IPS DF 4.7 (cell line): Measurements from ENCODE around the gene MDFI.
"Not testable (repeated sequence)": the region's sequence is repeated elsewhere in the genome, so short reads cannot be mapped to it uniquely, and the experiment has no call there.

Source experiments
- DNase-seq: peaks from one replicate; pipeline ENCODE4 v3.0.0-alpha.2; 2013; ENCODE audit warnings: low spot score; ENCODE audit errors: extremely low read depth

The MDFI gene

DNA sequence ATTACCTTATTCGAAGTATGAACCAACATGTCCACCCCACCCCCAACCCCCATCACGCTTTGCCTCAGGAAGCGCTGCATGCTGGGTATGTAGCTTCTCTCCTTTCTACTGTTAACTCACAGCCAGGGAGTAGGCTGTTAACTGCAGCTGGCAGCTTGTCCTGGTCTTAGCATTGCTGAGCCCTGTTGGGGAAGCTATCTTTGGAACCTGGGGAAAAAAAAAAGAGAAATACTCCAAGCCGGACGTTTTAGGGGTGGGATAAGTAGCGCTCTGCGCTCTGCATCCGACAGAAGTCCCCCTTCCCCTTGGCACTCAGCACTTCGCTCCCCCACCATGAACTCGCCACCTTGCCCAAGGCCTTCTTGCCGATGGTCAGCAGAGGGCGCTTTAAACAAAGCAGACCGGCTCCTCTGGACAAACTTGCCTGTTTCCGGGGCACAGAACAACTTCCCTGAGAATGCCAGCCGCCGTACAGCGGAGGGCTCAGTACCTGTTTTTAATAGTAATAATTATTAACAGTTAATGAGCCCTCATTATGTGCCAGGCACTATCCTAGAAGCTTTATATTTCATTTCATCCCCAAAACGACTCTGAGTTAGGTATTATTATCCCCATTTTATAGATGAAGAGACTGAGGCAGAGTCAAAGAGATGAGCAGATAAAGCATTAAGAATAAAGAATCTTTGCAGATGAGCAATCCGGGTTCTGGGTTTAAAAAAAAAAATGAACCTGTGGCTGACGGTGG, 35.2 kb upstream of the MDFI start:
- peak; percentile 74 for DNase-seq

DNA sequence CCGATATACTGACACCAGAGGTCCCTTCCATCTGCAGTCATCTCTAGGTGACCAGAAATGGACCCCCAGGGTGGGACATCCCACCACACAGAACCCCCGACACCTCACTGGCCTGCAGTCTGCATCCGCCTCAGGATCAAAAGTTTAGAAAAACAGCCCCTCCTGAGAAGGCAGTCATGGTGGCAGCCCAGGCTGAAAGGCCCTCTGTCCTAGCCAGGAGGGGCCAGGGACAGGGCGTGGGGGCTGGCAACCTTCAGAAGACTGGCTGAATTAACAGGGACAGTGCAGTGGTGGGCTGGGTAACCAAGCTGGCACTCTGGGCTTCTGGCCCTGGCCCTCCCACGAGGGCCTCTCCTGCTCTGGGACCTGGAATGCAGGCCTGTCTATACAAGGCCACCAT, 34.3 kb upstream of the MDFI start:
- DNase-seq: no peak

DNA sequence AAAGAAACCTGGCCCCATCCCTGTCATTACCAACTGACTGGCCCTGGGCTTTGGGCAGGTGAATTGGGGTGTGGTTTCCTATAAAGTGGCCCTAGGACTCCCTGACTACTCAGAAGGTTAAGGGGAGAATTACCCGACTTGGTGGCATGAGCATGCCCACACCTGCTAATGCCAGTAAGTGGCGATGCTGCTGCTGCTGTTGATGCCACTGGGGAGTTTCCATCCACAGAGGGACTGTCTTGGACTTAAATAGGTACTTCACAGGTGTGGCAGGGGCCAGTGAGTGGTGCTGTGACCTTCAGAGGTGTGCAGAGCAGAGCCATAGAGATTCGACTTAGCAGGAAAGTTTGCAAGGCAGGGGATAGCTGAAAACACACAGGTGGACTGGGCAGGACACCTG, 32.6 kb upstream of the MDFI start:
- DNase-seq: no peak

DNA sequence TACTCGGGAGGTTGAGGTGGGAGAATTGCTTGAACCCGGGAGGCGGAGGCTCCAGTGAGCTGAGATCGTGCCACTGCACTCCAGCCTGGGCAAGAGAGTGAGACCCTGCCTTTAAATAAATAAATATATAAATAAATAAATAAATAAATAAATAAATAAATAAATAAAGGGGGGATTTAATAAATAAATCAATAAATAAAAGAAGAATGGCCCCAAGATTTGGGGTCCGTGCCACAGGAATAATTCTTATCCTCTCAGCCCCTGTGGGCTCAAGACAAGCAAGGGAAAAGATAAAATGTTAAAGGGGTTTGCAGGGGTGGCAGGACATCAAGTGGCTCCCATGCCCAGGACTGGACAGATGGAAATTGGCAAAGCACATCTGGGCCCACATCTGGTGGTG, 31.2 kb upstream of the MDFI start:
- DNase-seq: no peak

DNA sequence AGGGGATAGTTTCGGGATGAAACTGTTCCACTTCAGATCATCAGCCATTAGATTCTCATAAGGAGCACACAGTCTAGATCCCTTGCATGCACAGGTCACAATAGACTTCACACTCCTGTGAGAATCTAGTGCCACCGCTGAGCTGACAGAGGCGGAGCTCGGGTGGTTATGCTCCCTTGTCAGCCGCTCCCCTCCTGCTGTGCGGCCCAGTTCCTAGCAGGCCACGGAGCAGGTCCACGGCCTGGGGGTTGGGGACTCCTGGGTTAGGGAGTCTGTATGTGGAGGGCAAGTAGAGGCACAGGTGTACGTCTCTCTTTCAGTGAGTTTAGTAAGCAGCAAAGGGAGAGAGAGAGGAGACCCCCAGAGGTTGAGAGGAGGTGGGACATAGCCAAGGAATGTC, 30.5 kb upstream of the MDFI start:
- no peak for DNase-seq

DNA sequence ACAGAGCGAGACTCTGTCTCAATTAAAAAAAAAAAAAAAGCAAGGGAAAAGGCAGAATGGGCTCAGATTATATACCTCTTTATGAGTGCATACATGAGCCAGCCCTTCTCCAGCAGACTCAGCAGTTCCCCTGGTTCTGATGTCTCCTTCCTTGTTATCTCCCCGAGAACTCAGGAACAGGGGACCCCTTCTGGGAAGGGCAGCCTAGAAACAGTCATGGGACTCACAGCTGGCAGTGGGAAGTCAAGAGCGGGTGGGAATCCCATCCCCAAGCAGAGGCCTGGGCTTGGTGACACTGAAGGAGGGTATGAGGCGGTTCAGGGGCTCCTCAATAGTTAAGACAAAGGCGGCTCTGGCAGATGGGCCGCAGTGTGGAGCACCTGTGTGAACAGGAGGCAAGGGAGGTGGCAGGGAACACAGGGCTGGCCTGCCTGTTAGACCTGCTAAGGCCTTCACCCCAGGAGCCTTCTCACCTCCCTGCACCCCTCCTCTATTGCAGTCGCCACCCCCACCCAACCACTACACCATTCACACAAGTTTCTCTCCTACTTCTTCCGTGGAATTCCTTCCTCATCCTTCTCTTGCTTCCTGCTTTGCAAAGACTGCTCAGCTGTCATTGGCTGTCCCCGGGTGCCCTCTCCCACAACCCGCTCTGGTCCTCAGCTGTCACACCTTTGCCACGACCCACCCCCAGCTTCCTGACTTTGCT, 29.7 kb upstream of the MDFI start:
- no peak for DNase-seq

DNA sequence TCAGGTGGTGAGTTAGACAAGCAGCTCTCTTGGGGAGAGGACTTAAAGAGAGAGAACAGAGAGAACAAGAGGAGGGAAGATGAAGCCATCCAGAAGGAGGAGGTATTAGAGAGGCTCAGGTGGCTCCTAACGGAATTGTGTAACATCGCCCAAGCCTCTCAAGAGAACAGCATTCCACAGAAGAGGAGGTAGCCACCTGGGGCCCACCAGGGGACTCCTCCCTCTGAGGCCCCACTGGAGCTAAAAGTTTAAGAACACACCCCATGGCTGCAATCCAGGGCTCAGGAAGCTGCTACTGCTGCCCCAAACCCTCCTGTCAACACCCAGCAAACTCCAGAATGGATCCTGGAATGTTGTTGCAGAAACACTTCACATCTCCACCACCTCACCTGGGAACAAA, 23.6 kb upstream of the MDFI start:
- no peak for DNase-seq

DNA sequence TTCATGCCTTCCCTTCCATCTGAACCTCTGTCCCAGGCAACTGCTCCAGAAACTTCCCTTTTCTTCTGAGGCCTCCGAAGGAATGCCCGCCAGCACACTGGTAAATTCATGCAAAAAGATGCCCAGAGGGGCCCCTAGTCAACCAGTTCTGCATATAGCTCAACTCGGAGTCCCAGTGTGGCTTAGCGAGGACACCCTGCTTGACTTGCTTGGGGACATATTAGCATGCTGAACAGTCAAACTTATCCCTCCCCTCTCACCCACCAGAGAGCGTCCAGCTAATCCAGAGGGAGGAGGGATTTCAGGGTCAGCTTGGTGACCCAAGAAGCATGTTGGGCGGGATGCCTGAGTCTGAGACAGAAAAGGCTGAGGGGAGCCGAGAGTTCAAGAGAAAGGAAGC, 23.0 kb upstream of the MDFI start:
- no peak for DNase-seq

DNA sequence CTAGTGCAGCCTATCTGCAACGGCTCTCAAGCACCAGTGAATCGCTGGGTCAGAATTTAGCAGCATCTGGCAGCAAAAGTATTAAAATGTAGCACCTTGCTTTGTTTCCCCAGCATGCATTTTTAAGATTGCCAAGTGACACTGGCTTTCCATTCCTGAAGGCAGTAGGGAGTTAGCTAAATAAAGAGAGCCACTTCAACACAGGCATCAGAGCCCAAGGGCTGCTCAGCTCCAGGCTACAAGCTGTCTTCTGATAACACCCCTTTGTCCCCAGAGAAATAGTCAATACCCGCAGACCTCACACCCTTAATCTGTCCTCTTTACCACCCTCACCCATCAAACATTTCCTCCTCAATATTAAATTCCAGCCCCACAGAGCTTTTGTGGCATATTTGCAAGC, 19.7 kb upstream of the MDFI start:
- DNase-seq: no peak

DNA sequence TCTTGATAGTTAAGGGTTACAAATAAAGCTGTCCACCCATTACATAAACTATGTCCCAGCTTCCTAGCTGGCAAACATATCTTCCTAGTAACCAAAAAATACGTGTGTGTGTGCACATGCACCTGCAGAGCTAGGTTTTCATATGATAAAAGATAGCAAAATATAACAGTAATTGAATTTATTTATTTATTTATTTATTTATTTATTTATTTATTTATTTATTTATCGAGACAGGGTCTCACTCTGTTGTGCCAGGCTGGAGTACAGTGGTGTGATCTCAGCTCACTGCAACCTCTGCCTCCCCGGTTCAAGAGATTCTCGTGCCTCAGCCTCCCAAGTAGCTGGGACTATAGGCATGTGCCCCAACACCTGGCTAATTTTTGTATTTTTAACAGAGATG, 19.1 kb upstream of the MDFI start:
- not testable (repeated sequence) for DNase-seq

DNA sequence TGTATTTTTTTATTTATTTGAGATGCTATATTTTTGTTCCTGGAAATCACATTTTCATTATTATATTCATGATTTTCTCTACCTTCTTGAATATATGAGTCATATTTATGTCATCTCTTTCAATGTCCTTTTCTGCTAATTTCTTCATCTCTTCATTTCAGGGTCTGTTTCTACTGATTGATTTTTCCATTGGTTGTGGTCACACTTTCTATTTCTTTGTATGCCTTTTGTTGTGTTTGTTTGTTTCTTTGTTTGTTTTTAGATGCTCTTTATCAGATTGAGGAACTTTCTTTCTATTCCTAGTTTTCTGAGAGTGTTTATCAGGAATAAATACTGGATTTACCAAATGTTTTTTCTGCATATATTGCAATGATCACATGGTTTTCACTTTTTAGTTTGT, 16.9 kb upstream of the MDFI start:
- no peak for DNase-seq

DNA sequence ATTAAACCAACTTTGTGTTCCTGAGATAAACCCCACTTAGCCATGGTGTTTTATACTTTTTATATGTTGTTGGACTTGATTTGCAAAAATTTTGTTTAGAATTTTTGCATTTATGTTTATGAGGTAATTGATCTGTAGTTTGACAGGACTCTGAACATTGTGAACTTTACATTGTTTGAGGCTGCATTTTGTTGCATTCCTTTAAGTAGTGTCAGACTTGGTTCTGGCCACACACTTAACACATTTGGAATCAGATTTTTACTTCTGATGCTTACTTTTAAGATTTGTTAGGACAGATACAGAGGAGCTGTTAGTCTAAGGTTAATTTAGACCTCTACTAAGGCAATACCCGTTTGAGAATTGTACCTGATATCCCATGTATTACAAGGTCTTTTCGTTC, 16.5 kb upstream of the MDFI start:
- no peak for DNase-seq

DNA sequence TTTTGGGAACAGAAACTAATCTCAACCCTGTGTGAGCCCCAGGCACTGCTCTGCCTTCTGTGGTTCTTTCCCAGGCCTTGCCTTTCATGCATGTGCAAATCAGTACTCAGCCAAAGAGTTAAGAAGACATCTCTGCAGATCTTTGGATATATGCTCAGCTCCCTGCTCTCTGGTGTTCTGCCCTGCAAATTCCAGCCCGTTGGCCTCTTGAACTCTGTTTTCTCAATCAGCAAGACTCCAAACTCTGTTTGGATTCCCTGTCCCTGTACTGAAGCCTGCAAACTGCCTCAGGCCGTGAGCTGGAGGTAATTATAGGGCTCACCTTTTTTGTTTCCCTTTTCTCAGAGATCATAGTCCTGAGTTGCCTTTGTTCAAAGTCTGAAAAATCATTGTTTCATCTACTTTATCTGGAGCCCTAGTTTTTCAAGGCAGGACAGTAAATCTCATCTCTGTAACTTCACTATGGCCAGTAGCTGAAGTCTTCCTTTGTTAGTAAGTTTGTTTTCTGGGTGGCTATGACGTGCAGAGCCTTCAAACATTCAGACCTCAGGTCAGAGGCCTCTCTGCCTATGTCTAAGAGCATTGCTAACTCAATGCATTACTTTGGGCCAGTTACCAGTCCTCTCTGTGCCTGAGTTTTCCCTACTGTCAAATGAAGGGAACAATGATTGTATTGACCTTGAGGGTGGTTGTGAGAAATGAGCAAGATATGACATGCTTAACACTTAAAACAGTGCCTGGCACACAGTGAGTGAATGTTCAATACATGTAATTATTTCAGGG, 15.9 kb upstream of the MDFI start:
- no peak for DNase-seq

DNA sequence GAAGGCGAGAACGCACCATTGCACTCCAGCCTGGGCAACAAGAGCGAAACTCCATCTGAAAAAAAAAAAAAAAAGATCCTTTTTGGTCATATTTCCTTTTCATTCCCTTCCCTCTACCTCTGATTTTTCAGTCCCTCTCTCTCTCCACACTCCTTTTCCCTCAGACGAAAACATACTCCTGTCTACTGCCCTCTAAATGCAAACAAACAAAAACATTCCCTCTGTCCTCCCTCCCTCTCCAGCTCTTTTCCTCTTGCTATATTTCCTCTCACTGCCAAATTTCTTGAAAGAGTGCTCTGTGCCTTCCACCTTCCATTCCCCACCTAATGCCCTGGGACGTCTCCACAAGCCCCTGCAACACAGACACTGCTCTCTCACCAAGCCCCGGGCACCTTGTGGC, 14.9 kb upstream of the MDFI start:
- no peak for DNase-seq

DNA sequence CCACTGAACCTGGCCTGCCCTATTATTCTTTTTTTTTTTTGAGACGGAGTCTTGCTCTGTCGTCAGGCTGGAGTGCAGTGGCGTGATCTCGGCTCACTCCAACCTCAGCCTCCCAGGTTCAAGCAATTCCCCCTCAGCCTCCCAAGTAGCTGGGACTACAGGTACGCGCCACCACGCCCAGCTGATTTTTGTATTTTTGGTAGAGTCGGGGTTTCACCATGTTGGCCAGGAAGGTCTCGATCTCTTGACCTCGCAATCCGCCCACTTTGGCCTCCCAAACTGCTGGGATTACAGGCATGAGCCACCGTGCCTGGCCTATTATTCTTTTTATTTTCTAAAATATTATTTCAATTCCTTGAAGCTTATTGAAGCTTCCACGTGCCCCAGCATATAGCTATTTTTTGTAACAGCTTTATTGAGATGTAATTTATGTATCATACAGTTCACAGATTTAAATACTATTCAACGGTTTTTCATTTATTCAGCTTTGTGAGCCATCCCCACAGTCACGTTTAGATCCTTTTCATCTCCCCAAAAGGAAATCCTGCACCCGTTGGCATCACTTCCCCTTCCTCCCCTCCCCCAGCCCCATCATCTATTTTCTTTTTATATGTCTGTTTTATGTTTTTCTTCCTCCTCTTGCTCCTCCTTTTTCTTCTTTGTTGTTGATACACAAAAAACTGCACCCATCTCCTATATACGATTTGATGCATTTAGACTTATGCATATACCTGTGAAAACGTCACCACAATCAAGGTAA, 13.5 kb upstream of the MDFI start:
- DNase-seq: no peak

DNA sequence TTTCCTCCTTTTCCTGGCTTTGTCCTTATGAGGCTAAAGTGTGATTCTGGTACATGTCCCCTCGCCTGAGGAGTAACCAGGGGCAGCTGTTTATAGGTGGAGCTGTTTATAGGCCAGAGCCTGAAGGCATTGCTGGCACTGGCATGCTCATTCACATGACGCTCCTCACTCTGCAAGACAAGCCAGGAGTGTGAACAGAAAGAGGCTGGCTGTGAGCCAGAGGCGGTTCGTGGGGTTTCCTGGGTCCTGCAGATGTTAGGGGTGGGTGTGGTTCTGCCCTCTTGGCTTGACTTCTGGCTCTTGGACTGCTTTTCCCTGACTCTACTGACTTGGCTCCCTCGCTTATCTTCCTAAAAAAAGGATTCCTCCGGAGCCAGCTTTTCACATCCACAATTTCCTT, 12.8 kb upstream of the MDFI start:
- DNase-seq: no peak

DNA sequence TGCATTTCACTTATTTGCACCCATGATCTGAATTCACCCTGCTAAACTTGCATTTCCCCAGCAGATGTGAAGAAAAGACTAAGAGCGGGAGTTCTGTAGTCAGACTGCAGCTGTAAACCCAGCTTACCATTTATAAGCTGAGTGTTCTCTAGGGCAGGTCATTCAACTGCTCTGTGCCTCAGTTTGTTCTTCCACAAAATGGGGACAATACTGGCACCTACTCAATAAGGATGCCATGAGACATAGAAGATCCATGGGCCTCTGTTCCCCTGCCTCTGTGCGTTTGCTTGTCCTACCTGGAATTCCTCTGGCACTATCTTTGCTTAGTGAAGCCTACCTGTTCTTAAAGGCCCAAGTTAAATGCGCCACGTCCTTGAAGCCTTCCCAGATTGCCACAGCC, 12.2 kb upstream of the MDFI start:
- DNase-seq: no peak

DNA sequence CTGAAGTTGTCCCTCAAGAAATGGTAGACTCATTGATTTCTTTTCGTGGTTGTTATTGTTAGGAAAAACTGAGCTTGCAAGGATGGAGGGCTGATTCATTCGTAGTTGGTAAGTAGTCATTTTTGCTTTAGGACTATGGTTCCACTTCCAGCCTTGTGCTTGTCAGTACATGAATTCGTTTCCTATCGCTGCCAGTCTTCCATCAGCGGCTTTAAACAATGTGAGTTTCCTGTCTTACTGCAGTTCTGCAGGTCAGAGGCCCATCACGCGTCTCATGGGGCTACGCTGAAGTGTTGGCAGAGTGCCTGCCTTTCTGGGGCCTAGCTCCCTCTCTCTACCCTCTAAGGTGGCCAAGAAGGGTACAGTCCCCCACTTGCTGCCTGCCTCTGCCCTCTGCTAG, 11.4 kb upstream of the MDFI start:
- DNase-seq: no peak

DNA sequence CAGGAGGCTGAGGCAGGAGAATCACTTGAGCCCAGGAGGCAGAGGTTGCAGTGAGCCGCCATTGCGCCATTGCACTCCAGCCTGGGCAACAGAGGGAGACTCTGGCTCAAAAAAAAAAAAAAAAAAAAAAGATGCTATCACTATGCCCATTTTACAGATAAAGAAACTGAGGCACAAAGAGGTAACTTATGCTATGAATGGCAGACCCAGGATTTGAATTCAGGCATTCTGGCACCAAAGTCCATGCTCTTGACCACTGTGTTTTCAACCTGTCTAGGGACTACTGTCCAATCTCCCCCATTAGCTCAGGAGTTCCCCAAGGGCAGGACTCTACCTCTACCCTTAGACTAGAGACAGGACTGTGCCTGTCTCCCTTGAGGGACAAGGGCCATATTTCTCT, 9.1 kb upstream of the MDFI start:
- DNase-seq: no peak

DNA sequence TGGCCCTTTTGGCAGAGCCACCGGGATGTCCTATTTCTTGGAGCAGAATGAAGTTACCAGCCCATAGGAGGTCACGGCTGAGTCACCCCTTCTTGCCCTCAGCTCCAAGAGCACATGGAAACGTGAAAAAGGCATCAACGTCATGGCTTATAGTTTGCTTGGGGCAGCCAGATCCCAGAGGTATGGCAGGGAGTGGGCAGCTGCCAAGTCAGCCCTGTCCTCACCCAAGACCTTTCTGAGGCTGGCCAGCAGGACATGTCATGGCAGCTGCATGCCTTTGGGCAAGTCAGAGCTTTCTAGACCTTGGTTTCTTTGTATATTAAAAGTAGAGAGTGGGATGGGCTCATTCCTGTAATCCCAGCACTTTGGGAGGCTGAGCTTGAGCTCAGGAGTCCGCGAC, 8.2 kb upstream of the MDFI start:
- no peak for DNase-seq

DNA sequence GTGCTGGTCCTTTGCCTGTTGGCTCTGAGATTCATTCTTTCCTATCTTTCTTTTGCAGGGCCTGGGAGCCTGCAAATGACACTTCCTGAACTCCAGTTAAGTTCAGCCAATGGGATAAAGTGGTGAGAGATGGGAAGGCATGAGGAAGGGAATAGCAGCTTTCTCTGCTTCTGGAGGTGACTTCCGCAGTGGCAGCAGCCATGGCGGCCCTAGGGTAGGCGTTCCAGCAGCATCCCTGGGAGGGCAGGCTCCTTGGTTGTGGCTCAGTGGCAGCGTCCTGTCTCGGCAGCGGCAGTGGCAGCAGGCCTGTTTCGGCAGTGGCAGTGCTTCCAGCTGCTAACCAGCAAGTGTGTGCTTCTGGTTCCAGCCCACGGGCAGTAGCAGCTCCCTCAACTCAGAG, 7.3 kb upstream of the MDFI start:
- DNase-seq: no peak
